GM10248 (cell line): ENCODE data around the gene NAGPA.

Source experiments
- CTCF ChIA-PET: fragments of 300-600 bp; sonication (Branson Sonifier 250); formaldehyde crosslinking; extraction: SDS; loops from one replicate; lab custom pipeline; 2021; ENCODE audit warnings: antibody characterized with exemption; lab: Yijun Ruan, JAX
- POLR2A ChIA-PET: fragments of 350-650 bp; sonication (Branson Sonifier 250); formaldehyde crosslinking; extraction: SDS; loops from one replicate; lab custom pipeline; 2020; ENCODE audit warnings: antibody characterized with exemption; lab: Yijun Ruan, JAX
- DNase-seq: peaks from one replicate; pipeline ENCODE4 v3.0.0; 2012; ENCODE audit errors: extremely low spot score
- CTCF ChIP-seq: IDR thresholded peaks from 2 replicates; pipeline ENCODE4 v1.5.1; 2012; ENCODE audit warnings: mild to moderate bottlenecking, low read depth; ENCODE audit errors: extremely low read depth, missing control alignments, control extremely low read depth

Gene NAGPA

GRCh38 chr16:5025171-5025632 is 8.5 kb downstream of the NAGPA start:
- peak; percentile 26 for TF ChIP-seq CTCF
- no peak for DNase-seq
- POLR2A ChIA-PET = no interaction called here
- CTCF ChIA-PET = no interaction called here

- ChIA-PET POLR2A (no interaction called here), CTCF (interaction anchor here (0.6 kb wide), 1 partner anchor 110 kb away, joined by 3 read pairs; no protein-coding TSS in a partner anchor)
- no peak for DNase-seq
- TF ChIP-seq CTCF = no peak
Measured at GRCh38 chr16:5024632-5025031, 9.1 kb downstream of the NAGPA start.

DNA sequence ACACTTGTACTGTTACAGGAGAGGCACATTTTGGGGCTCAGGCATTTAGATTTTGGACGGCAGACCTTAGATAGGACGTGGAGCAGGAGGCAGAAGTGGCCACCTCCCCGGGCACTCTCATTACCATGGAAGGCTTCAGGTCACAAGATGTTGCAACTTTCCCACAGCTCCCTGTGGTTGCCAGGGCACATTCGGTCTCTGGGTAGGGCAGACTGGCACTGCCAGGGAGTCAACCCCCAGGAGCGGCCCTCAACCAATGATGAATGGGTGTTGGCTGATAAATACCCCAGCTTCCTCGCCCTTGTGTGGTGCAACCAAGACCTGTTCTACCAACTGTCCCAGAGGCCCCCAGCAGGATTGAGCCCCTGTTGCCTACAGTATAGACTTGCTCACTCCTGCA is 11.2 kb downstream of the NAGPA start:
- TF ChIP-seq CTCF = no peak
- no peak for DNase-seq
- POLR2A ChIA-PET = no interaction called here
- CTCF ChIA-PET = no interaction called here

- ChIA-PET CTCF (no interaction called here), POLR2A (no interaction called here)
- no peak for DNase-seq
- no peak for TF ChIP-seq CTCF
Measured at GRCh38 chr16:5020551-5020950, 13.2 kb downstream of the NAGPA start.

GRCh38 chr16:5019775-5020174 is 14.0 kb downstream of the NAGPA start:
- ChIA-PET POLR2A (no interaction called here), CTCF (no interaction called here)
- no peak for DNase-seq
- no peak for TF ChIP-seq CTCF

GRCh38 chr16:5018793-5019192 is 14.9 kb downstream of the NAGPA start:
- DNase-seq = no peak
- POLR2A ChIA-PET = no interaction called here
- TF ChIP-seq CTCF = no peak
- CTCF ChIA-PET = no interaction called here

DNA sequence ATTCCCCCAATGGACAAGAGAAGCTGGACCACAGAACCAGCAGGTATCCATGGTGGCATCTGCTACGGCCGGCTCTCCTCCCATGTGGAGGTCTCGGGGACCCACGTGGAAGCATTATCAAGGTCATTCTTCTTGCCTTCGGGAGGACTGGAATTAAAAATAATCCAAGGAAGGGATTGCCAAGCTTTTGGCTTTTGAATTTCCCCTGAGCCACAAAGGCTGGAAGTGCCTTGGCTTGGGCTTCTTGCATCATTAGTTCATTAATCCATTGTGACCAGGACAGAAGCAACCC is 16.1 kb downstream of the NAGPA start:
- ChIA-PET CTCF (interaction anchor here (1.8 kb wide), 1 partner anchor 13 kb away, joined by 3 read pairs; no protein-coding TSS in a partner anchor), POLR2A (no interaction called here)
- no peak for TF ChIP-seq CTCF
- DNase-seq = no peak
